Uterus (tissue), 4 donors: ENCODE data around the gene KCNK3. TPM values are rescaled to one million over a fixed set of nuclear protein-coding genes. Genes with fewer than 3 reads are reported as not detected.

Experiments
- DNase-seq, 2 donors: peaks; one replicate each; pipeline ENCODE4 v3.0.0-alpha.2; 2019 to 2020
- H3K27ac ChIP-seq, 2 donors: fragments of 200-600 bp; sonication (generic); 1 replicate in 1 of 2; 2 replicates in 1 of 2; pipeline ENCODE4 v1.5.1; 2016 to 2018
- H3K27me3 ChIP-seq, 2 donors: fragments of 200-600 bp; sonication (generic); one replicate each; pipeline ENCODE4 v1.5.1; 2018 to 2019; ENCODE audit warnings: control low read depth in 1 of 2
- H3K36me3 ChIP-seq, 2 donors: fragments of 200-600 bp; sonication (generic); one replicate each; pipeline ENCODE4 v1.5.1; 2019; ENCODE audit warnings: control low read depth in 1 of 2
- H3K4me1 ChIP-seq, 2 donors: fragments of 200-600 bp; sonication (generic); one replicate each; pipeline ENCODE4 v1.5.1; 2018 to 2019; ENCODE audit warnings: control low read depth in 1 of 2
- H3K4me3 ChIP-seq, 2 donors: fragments of 200-600 bp; sonication (generic); 1 replicate in 1 of 2; 2 replicates in 1 of 2; pipeline ENCODE4 v1.5.1; 2018 to 2019; ENCODE audit warnings: mild to moderate bottlenecking in 1 of 2
- H3K9me3 ChIP-seq, 2 donors: fragments of 200-600 bp; sonication (generic); one replicate each; pipeline ENCODE4 v1.5.1; 2019; ENCODE audit warnings: control low read depth in 1 of 2
- CTCF ChIP-seq, 4 experiments: fragments of 200-600 bp in 2 of 4; fragments of 450-650 bp in 2 of 4; sonication (generic) in 2 of 4; IDR thresholded peaks; one replicate each; pipeline ENCODE4 v1.5.1; 2016 to 2019; ENCODE audit warnings: antibody characterized with exemption in 4 of 4, mild to moderate bottlenecking in 2 of 4, moderate library complexity in 1 of 4
- POLR2A ChIP-seq, 2 donors: fragments of 450-650 bp; IDR thresholded peaks; one replicate each; pipeline ENCODE4 v1.6.1; 2016; ENCODE audit warnings: antibody characterized with exemption in 2 of 2, mild to moderate bottlenecking in 1 of 2, moderate library complexity in 1 of 2
- intact Hi-C: fragments of 100-400 bp; cut with DNase I; formaldehyde crosslinking; loops from one replicate; pipeline ENCODE4 v1.15.1; 2023; ENCODE audit warnings: low total_unique reads
- total RNA-seq, 4 donors: library from RNA; depleted of rRNA in 3 of 4; stranded (reverse); fragments of >200 nt in 3 of 4; gene quantifications; one replicate each; pipeline versions ENCODE4 v1.1.0 to v1.2.4, GENCODE V29; 2014 to 2023
- donor health status: DM: yes; HTN: yes; CAD: no.

KCNK3 gene
- total RNA-seq, 4 donors from 2014 or later: 0.29 to 7.8 (median 4.6) TPM

- Histone ChIP-seq H3K4me3 (no peak overlapping the region), H3K27me3 (no peaks in the 10 kb centered on the region), H3K36me3 (no peaks in the 10 kb centered on the region), H3K9me3 (no peaks in the 10 kb centered on the region), H3K27ac (no peak overlapping the region), H3K4me1 (peaks cover 0 to 5% of the 10 kb centered on the region in 2 donors)
- no peak for DNase-seq
- intact Hi-C loops: no loop called here
- TF ChIP-seq CTCF (IDR thresholded peaks at IDR 0.05) (no peak), POLR2A (IDR thresholded peaks at IDR 0.05) (no peak)
These were observed 26.6 kb downstream of the KCNK3 start for GRCh38 chr2:26718949-26719686.

- TF ChIP-seq CTCF (IDR thresholded peaks at IDR 0.05): no peak
- no peak for TF ChIP-seq POLR2A (IDR thresholded peaks at IDR 0.05)
- no peaks in the 10 kb centered on the region for H3K27me3 ChIP-seq
- intact Hi-C loops: no loop called here
- H3K36me3 ChIP-seq: no peaks in the 10 kb centered on the region
- no peaks in the 10 kb centered on the region for H3K9me3 ChIP-seq
- H3K27ac ChIP-seq: peak overlapping the region; percentile 0 to 13
- peaks cover 0 to 5% of the 10 kb centered on the region in 2 donors for H3K4me1 ChIP-seq
- no peak overlapping the region for H3K4me3 ChIP-seq
- peak; percentile 67 for DNase-seq
These were observed 28.0 kb downstream of the KCNK3 start for GRCh38 chr2:26720322-26721114.

- no peak overlapping the region for H3K4me3 ChIP-seq
- H3K36me3 ChIP-seq: no peaks in the 10 kb centered on the region
- peaks cover 0 to 5% of the 10 kb centered on the region in 2 donors for H3K4me1 ChIP-seq
- no peak overlapping the region for H3K27ac ChIP-seq
- TF ChIP-seq POLR2A (IDR thresholded peaks at IDR 0.05): no peak
- no peak for TF ChIP-seq CTCF (IDR thresholded peaks at IDR 0.05)
- no peak for DNase-seq
- intact Hi-C loops: no loop called here
- H3K9me3 ChIP-seq: no peaks in the 10 kb centered on the region
- H3K27me3 ChIP-seq: no peaks in the 10 kb centered on the region
These were observed 28.9 kb downstream of the KCNK3 start for GRCh38 chr2:26721115-26722032.

- Histone ChIP-seq H3K4me1 (peaks cover 0 to 5% of the 10 kb centered on the region in 2 donors), H3K4me3 (no peak overlapping the region), H3K27ac (no peak overlapping the region), H3K9me3 (no peaks in the 10 kb centered on the region), H3K27me3 (no peaks in the 10 kb centered on the region), H3K36me3 (no peaks in the 10 kb centered on the region)
- TF ChIP-seq CTCF (IDR thresholded peaks at IDR 0.05): no peak
- TF ChIP-seq POLR2A (IDR thresholded peaks at IDR 0.05): no peak
- intact Hi-C loops: no loop called here
- no peak for DNase-seq
These were observed 29.8 kb downstream of the KCNK3 start for GRCh38 chr2:26722328-26722727.
